HK-2 (cell line): ENCODE data around the gene VAV2.

ENCODE experiments used
- DNase-seq: peaks from one replicate; pipeline ENCODE4 v3.0.0-alpha.2; 2018; ENCODE audit not compliant: unreplicated experiment

VAV2 gene

DNA sequence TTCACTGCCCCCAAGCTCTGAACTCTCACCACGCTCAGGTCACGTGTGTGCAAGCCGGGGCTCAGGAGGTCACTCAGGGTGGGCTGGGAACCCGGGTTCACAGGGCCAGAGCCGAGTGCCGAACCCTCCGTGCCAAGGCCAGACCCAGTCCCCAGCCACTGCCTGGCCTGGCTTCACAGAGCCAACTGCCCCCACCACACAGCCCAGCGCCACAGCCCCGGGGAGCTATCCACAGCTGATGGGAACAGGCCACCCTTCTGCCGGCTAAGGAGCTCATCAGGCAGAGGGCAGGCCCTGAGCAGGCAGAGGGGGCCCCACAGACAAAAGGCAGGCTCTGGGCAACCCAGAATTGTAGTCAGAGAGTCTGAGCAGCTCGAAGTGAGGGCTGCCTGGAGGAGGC is 117.0 kb downstream of the VAV2 start:
- no peak for DNase-seq

GRCh38 chr9:133874659-133875058 is 117.5 kb downstream of the VAV2 start:
- DNase-seq, result no peak

- DNase-seq, result peak; percentile 89
These were observed 118.0 kb downstream of the VAV2 start for GRCh38 chr9:133874060-133874657.

- DNase-seq, result no peak
These were observed 118.6 kb downstream of the VAV2 start for GRCh38 chr9:133873461-133873891.

- DNase-seq, result no peak
These were observed 119.1 kb downstream of the VAV2 start for GRCh38 chr9:133873009-133873408.

- no peak for DNase-seq
These were observed 121.2 kb downstream of the VAV2 start for GRCh38 chr9:133870598-133871595.

GRCh38 chr9:133869674-133870405 is 122.3 kb downstream of the VAV2 start:
- no peak for DNase-seq

DNA sequence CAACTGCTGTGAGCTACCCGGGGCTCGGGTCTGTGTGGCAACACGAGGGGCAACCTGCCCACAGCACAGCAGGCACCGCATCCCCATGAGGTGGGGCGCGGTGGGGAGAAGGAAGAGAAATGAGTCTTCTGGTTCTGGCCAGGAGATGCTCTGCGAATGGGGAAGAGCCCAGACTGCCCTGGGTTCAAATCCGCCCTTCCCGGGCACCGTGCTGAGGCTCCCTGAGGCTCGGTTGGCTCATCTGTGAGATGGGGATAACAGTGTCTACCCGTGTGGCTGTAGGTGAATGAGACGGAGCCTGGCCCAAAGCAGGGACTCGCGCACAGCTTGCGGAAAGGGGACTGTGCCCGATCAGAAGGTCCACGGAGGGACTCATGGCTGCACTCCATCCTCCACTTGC is 123.9 kb downstream of the VAV2 start:
- no peak for DNase-seq

DNA sequence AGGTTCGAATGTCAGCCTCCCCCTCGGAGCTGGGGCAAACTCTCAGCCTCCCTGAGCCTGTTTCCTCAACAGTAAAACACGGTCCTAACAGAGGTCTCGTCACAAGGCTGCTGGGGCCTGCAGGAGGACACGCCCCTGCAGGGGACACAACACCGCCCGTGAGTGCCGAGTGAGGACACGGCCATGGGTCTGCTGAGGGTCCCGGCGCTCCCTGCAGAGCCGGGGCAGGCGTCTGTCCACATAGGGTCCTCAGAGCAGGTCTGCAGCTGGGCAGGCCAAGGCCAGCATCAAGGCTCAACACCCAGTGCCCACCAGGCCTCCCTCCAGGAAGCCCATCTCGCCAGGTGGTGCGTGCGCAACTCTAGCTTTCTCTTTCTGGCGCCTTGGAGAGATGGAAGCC is 125.2 kb downstream of the VAV2 start:
- DNase-seq, result no peak

DNA sequence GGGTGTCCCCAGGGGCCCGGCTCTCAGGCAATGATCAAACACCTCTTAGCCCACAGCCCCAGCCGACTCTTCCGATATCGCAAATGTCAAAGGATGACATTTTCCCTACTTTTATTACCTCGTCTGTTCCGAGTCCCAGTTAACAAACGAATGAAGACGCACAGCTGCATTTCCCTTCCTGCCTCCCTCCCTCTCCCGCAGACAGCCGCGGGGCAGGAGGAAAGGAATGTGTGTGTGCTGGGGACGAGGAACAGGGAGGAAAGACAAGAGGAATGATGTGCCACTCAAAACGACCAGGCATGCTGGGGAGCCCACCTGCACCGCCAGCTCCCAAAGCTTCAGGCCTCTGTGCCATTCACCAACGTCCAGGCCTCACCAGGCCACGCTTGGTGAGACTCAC is 128.1 kb downstream of the VAV2 start:
- DNase-seq, result no peak

GRCh38 chr9:133863257-133863592 is 128.9 kb downstream of the VAV2 start:
- DNase-seq, result no peak

DNA sequence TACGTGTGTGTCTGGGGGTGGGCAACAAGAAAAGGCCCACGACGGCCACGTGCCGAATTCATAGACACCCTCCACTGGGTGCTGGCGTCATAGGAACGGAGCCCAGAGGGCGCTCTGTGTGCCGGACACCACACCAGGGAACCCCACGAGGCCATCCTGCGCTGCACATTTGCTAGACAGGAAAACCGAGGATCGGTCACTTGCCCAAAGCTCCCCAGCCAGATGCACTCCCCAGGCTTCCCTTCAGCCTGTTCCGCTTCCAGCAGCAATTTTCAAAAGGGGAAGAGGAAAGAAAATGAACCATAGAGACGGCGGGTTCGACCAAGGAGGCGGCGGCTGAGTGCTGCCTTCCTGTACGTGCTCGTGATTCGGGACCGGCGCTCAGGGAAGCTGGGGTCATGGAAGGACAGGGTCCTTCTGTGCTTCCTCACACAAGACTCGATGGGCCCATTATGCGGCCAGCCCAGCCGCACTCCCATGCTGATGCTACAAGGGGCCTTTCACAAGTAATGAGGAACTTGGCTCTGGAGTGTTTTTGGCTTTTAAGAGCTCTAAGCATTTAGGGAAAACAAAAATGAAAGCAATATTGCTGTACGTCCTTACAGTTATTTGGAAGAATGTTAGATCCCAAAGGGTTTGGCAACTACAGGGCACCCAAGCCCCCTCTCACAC is 129.4 kb downstream of the VAV2 start:
- no peak for DNase-seq

GRCh38 chr9:133861692-133862091 is 130.4 kb downstream of the VAV2 start:
- no peak for DNase-seq

GRCh38 chr9:133861086-133861485 is 131.0 kb downstream of the VAV2 start:
- no peak for DNase-seq

DNA sequence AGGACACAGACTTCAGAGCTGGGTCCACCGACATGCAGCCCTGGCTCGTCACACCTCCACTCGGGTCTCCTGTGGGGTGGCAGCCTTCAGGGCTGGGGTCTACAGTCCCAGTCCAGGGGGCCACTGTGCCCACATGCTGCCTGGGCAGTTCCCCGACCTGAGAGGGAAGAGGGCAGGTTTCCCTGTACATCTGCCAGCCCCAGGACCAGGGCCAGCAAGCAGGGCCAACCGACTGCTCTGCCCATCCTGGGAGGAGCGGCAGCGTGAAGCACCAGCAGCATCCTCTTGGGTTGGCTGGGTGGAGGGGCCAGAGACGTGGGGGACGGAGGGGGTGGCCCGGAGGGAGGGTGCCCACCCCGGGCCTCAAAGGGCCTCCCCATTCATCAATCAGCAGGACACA is 133.4 kb downstream of the VAV2 start:
- DNase-seq, result no peak

- DNase-seq, result no peak
These were observed 134.5 kb downstream of the VAV2 start for GRCh38 chr9:133857639-133858038.

DNA sequence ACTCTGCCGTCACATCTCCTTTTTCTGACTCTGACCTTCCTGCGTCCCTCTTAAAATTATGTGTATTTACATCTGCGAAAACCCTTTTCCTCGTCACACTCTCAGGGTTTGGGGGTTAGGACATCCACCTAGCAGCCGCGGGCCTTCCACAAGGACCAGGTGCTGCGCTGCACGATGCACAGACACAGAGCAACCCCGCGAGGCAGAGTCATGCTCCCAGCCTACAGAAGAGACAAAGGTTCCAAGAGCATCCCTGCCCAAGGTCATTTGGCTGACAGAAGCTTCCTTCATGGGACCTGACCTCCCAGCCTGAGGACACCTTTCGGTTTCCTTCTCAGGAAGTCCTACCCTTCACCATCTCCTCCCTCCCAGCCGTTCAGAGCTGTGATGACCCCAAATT is 135.3 kb downstream of the VAV2 start:
- DNase-seq, result no peak

GRCh38 chr9:133855802-133856521 is 136.2 kb downstream of the VAV2 start:
- peak; percentile 85 for DNase-seq

- DNase-seq, result no peak
These were observed 136.8 kb downstream of the VAV2 start for GRCh38 chr9:133855371-133855770.

DNA sequence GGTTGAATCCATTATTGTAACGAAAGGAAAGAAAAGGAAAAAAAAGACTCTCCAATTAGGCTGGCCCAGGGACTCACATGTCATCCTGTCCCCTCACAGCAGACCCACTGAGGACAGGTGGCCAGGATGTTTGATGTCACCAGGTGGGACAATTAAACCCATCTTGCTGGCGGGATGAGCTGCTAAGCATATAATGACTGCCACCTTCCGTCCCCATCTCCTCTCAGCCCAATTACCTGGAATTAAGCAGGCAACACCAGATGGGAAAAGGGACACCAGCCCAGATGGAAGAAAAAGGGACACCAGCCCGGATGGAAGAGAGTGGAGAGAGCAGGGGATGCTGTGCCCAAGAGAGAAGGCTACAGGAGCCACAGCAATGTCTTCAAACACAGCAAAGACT is 137.4 kb downstream of the VAV2 start:
- DNase-seq, result no peak

GRCh38 chr9:133854048-133854447 is 138.1 kb downstream of the VAV2 start:
- DNase-seq, result no peak
